Measurements from ENCODE around the gene CLDND1. TPM values are rescaled to one million over a fixed set of nuclear protein-coding genes. Genes with fewer than 3 reads are reported as not detected.

CLDND1 gene
- total and polyA plus RNA-seq, 2 experiments from 2014 or later = 59.8 to 92.7 TPM

DNA sequence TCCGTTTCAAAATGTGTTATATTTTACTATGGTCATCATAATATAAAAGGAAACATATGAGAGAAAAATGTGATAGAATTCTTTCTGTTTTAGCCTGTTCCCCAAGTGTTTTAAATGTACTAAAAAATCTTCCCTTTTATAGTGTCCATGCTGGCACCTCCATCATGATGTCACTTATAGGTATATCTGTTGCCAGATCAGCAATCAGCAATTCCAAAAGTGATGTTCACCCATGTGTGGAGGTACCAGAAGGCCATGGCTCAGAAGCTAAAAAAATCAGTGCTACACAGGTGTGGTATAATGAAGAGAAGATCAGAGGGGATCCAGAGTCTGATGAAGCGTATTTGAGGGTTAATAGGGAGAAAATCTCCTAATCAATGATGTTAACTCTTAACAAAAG, 8.0 kb upstream of the CLDND1 start (continued):
- TF ChIP-seq, protein P1, sequence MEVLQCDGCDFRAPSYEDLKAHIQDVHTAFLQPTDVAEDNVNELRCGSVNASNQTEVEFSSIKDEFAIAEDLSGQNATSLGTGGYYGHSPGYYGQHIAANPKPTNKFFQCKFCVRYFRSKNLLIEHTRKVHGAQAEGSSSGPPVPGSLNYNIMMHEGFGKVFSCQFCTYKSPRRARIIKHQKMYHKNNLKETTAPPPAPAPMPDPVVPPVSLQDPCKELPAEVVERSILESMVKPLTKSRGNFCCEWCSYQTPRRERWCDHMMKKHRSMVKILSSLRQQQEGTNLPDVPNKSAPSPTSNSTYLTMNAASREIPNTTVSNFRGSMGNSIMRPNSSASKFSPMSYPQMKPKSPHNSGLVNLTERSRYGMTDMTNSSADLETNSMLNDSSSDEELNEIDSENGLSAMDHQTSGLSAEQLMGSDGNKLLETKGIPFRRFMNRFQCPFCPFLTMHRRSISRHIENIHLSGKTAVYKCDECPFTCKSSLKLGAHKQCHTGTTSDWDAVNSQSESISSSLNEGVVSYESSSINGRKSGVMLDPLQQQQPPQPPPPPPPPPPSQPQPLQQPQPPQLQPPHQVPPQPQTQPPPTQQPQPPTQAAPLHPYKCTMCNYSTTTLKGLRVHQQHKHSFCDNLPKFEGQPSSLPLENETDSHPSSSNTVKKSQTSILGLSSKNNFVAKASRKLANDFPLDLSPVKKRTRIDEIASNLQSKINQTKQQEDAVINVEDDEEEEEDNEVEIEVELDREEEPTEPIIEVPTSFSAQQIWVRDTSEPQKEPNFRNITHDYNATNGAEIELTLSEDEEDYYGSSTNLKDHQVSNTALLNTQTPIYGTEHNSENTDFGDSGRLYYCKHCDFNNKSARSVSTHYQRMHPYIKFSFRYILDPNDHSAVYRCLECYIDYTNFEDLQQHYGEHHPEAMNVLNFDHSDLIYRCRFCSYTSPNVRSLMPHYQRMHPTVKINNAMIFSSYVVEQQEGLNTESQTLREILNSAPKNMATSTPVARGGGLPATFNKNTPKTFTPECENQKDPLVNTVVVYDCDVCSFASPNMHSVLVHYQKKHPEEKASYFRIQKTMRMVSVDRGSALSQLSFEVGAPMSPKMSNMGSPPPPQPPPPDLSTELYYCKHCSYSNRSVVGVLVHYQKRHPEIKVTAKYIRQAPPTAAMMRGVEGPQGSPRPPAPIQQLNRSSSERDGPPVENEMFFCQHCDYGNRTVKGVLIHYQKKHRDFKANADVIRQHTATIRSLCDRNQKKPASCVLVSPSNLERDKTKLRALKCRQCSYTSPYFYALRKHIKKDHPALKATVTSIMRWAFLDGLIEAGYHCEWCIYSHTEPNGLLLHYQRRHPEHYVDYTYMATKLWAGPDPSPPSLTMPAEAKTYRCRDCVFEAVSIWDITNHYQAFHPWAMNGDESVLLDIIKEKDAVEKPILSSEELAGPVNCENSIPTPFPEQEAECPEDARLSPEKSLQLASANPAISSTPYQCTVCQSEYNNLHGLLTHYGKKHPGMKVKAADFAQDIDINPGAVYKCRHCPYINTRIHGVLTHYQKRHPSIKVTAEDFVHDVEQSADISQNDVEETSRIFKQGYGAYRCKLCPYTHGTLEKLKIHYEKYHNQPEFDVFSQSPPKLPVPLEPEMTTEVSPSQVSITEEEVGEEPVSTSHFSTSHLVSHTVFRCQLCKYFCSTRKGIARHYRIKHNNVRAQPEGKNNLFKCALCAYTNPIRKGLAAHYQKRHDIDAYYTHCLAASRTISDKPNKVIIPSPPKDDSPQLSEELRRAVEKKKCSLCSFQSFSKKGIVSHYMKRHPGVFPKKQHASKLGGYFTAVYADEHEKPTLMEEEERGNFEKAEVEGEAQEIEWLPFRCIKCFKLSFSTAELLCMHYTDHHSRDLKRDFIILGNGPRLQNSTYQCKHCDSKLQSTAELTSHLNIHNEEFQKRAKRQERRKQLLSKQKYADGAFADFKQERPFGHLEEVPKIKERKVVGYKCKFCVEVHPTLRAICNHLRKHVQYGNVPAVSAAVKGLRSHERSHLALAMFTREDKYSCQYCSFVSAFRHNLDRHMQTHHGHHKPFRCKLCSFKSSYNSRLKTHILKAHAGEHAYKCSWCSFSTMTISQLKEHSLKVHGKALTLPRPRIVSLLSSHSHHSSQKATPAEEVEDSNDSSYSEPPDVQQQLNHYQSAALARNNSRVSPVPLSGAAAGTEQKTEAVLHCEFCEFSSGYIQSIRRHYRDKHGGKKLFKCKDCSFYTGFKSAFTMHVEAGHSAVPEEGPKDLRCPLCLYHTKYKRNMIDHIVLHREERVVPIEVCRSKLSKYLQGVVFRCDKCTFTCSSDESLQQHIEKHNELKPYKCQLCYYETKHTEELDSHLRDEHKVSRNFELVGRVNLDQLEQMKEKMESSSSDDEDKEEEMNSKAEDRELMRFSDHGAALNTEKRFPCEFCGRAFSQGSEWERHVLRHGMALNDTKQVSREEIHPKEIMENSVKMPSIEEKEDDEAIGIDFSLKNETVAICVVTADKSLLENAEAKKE (CRISPR knock-in tag; IDR thresholded peaks at IDR 0.05) = no peak
- no peak for TF ChIP-seq POLR2AphosphoS5 (IDR thresholded peaks at IDR 0.05; ENCODE audit: low read depth)
- TF ChIP-seq EZH2 (IDR thresholded peaks at IDR 0.05; ENCODE audit: low read depth, unreplicated experiment) = no peak
- TF ChIP-seq, protein P2, sequence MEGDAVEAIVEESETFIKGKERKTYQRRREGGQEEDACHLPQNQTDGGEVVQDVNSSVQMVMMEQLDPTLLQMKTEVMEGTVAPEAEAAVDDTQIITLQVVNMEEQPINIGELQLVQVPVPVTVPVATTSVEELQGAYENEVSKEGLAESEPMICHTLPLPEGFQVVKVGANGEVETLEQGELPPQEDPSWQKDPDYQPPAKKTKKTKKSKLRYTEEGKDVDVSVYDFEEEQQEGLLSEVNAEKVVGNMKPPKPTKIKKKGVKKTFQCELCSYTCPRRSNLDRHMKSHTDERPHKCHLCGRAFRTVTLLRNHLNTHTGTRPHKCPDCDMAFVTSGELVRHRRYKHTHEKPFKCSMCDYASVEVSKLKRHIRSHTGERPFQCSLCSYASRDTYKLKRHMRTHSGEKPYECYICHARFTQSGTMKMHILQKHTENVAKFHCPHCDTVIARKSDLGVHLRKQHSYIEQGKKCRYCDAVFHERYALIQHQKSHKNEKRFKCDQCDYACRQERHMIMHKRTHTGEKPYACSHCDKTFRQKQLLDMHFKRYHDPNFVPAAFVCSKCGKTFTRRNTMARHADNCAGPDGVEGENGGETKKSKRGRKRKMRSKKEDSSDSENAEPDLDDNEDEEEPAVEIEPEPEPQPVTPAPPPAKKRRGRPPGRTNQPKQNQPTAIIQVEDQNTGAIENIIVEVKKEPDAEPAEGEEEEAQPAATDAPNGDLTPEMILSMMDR (conservative IDR thresholded peaks at IDR 0.05; ENCODE audit: low read depth in 2 of 2) = no peak
- TF ChIP-seq ZNF114 (CRISPR knock-in tag; IDR thresholded peaks at IDR 0.05) = no peak
- TF ChIP-seq EZH2phosphoT487 (IDR thresholded peaks at IDR 0.05; ENCODE audit: unreplicated experiment) = no peak

DNA sequence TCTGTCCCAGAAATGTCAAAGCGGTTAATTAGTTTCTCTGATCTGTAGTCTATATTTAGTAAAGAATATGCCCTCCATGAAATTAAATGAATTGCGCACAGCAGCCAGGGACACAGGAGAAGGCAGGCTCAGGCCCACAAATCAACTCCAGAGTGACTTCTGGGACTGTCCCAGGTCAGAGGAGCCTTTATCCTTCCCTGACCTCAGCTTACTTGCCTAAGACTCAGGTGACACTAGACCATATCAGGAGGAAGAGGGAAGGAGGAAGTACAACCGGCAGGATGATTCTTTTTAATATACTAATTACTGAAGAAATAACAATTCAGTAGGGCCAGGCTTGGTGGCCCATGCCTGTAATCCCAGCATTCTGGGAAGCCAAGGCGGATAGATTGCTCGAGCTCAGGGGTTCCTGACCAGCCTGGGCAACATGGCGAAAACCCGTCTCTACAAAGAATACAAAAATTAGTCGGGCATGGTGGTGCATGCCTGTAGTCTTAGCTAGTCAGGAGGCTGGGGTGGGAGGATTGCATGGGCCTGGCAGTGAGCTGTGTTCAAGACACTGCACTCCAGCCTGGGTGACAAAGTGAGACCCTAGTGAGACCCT, 7.3 kb upstream of the CLDND1 start:
- H2AFZ ChIP-seq = no peak overlapping the region
- H3K4me2 ChIP-seq = no peak overlapping the region
- H3K27me3 ChIP-seq (ENCODE audit: insufficient read depth) = no peaks in the 10 kb centered on the region
- H3K27ac Mint-ChIP-seq = no peak overlapping the region
- no peaks in the 10 kb centered on the region for H3K36me3 ChIP-seq (ENCODE audit: insufficient read depth)
- ATAC-seq (no peak), DNase-seq (ENCODE audit: low spot score) (no peak)
- H3K4me3 ChIP-seq = no peak overlapping the region
- H3F3A ChIP-seq (replicated peaks; ENCODE audit: low read depth) = no peaks in the 10 kb centered on the region
- TF ChIP-seq, protein P3, sequence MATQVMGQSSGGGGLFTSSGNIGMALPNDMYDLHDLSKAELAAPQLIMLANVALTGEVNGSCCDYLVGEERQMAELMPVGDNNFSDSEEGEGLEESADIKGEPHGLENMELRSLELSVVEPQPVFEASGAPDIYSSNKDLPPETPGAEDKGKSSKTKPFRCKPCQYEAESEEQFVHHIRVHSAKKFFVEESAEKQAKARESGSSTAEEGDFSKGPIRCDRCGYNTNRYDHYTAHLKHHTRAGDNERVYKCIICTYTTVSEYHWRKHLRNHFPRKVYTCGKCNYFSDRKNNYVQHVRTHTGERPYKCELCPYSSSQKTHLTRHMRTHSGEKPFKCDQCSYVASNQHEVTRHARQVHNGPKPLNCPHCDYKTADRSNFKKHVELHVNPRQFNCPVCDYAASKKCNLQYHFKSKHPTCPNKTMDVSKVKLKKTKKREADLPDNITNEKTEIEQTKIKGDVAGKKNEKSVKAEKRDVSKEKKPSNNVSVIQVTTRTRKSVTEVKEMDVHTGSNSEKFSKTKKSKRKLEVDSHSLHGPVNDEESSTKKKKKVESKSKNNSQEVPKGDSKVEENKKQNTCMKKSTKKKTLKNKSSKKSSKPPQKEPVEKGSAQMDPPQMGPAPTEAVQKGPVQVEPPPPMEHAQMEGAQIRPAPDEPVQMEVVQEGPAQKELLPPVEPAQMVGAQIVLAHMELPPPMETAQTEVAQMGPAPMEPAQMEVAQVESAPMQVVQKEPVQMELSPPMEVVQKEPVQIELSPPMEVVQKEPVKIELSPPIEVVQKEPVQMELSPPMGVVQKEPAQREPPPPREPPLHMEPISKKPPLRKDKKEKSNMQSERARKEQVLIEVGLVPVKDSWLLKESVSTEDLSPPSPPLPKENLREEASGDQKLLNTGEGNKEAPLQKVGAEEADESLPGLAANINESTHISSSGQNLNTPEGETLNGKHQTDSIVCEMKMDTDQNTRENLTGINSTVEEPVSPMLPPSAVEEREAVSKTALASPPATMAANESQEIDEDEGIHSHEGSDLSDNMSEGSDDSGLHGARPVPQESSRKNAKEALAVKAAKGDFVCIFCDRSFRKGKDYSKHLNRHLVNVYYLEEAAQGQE (IDR thresholded peaks at IDR 0.05; ENCODE audit: unreplicated experiment) = no peak
- TF ChIP-seq EZH2phosphoT487 (IDR thresholded peaks at IDR 0.05; ENCODE audit: unreplicated experiment) = no peak
- TF ChIP-seq ZNF331 (CRISPR knock-in tag; IDR thresholded peaks at IDR 0.05; ENCODE audit: low read depth) = no peak
- H3K27me3 Mint-ChIP-seq (ENCODE audit: insufficient read depth, low read depth, poor library complexity) = peaks cover 2% of the 10 kb centered on the region
- no peaks in the 10 kb centered on the region for H3K9me2 ChIP-seq (ENCODE audit: insufficient read depth)
- no peaks in the 10 kb centered on the region for H3K4me1 ChIP-seq (ENCODE audit: insufficient read depth)
- H3K36me3 Mint-ChIP-seq (ENCODE audit: low read depth) = no peaks in the 10 kb centered on the region
- no peaks in the 10 kb centered on the region for H3K79me2 ChIP-seq (replicated peaks; ENCODE audit: insufficient read depth)
- no peaks in the 10 kb centered on the region for H3K9me3 Mint-ChIP-seq
- no peak overlapping the region for H3K27ac ChIP-seq (ENCODE audit: low read depth)
- no peaks in the 10 kb centered on the region for H4K20me1 ChIP-seq (replicated peaks; ENCODE audit: insufficient read depth)
- peaks cover 3% of the 10 kb centered on the region; the same call in 2 of the 3 replicates for H3K4me1 Mint-ChIP-seq
- no peak overlapping the region for H3K4me3 Mint-ChIP-seq

Measured in GM23338 (cell line).